ENCODE measurements around the gene CFAP299.

The CFAP299 gene

DNA sequence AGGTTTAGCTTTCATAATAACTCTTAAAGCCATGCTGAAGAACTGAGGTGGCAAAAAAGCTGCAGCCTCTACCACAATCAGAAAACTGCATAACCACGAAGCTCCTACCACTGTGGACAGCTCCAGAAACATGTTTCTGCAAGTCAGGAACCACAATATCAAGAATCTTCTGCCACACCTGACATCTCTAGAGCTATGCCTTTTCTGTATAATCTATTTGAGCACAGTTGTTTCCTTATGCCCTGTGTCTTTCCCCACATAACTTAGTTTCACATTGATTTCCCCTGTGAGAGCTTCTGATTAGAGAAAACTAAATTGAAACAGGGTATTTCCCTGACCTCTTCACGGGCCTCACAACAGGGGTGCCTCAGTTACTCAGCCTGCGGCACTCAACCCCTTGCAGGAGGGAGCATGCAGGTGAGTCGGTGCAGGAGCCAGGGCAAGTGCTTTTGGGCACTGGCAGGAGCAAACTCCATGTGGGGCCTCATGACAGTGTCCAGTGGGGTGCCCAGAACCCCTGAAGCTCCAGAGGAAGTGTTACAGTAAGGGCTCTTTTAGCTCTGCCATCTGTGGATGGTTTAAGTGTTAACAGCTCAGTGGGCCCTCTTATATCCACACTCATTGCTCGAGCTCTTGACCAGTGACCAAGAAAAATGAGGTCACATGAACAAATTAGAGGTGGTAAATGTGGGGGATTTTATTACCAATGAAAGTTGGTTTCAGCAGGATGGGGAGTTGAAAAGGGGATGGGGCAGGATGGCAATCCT is 562.2 kb downstream of the CFAP299 start:
- Histone ChIP-seq H3K4me2 (ENCODE audit: low read length) (no peak overlapping the region), H3K36me3 (ENCODE audit: control insufficient read depth, low read length) (no peaks in the 10 kb centered on the region), H4K20me1 (ENCODE audit: control insufficient read depth, insufficient read depth, low read depth, low read length) (no peaks in the 10 kb centered on the region), H3K9me2 (replicated peaks; ENCODE audit: control insufficient read depth, low read length) (no peaks in the 10 kb centered on the region), H3K27ac (ENCODE audit: low read depth, low read length) (no peak overlapping the region), H3K27me3 (ENCODE audit: control insufficient read depth, low read length) (no peaks in the 10 kb centered on the region), H3F3A (ENCODE audit: control insufficient read depth, insufficient read depth) (no peaks in the 10 kb centered on the region), H3K9me3 (ENCODE audit: control insufficient read depth, insufficient read depth, low read length) (peaks cover 28% of the 10 kb centered on the region; the same call in 1 of the 2 replicates), H3K4me1 (ENCODE audit: control insufficient read depth, low read length) (no peaks in the 10 kb centered on the region), H3K4me3 (ENCODE audit: low read length) (no peak overlapping the region), H3K79me2 (ENCODE audit: control insufficient read depth, low read length) (no peaks in the 10 kb centered on the region)
- TF ChIP-seq, protein P1, sequence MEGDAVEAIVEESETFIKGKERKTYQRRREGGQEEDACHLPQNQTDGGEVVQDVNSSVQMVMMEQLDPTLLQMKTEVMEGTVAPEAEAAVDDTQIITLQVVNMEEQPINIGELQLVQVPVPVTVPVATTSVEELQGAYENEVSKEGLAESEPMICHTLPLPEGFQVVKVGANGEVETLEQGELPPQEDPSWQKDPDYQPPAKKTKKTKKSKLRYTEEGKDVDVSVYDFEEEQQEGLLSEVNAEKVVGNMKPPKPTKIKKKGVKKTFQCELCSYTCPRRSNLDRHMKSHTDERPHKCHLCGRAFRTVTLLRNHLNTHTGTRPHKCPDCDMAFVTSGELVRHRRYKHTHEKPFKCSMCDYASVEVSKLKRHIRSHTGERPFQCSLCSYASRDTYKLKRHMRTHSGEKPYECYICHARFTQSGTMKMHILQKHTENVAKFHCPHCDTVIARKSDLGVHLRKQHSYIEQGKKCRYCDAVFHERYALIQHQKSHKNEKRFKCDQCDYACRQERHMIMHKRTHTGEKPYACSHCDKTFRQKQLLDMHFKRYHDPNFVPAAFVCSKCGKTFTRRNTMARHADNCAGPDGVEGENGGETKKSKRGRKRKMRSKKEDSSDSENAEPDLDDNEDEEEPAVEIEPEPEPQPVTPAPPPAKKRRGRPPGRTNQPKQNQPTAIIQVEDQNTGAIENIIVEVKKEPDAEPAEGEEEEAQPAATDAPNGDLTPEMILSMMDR (IDR thresholded peaks at IDR 0.05; ENCODE audit: low read depth, low read length, poor library complexity, severe bottlenecking), result no peak
- no peak for TF ChIP-seq EZH2phosphoT487 (IDR thresholded peaks at IDR 0.05; ENCODE audit: borderline replicate concordance, low read length)

- Histone ChIP-seq H3K4me3 (ENCODE audit: low read length) (no peak overlapping the region), H3K9me3 (ENCODE audit: control insufficient read depth, insufficient read depth, low read length) (peaks cover 30% of the 10 kb centered on the region; the same call in 1 of the 2 replicates), H3K27ac (ENCODE audit: low read depth, low read length) (no peak overlapping the region), H3F3A (ENCODE audit: control insufficient read depth, insufficient read depth) (no peaks in the 10 kb centered on the region), H3K9me2 (replicated peaks; ENCODE audit: control insufficient read depth, low read length) (no peaks in the 10 kb centered on the region), H3K36me3 (ENCODE audit: control insufficient read depth, low read length) (no peaks in the 10 kb centered on the region), H3K27me3 (ENCODE audit: control insufficient read depth, low read length) (no peaks in the 10 kb centered on the region), H4K20me1 (ENCODE audit: control insufficient read depth, insufficient read depth, low read depth, low read length) (no peaks in the 10 kb centered on the region), H3K4me2 (ENCODE audit: low read length) (no peak overlapping the region), H3K79me2 (ENCODE audit: control insufficient read depth, low read length) (no peaks in the 10 kb centered on the region), H3K4me1 (ENCODE audit: control insufficient read depth, low read length) (no peaks in the 10 kb centered on the region)
- TF ChIP-seq EZH2phosphoT487 (IDR thresholded peaks at IDR 0.05; ENCODE audit: borderline replicate concordance, low read length), result no peak
- TF ChIP-seq, protein P1 (IDR thresholded peaks at IDR 0.05; ENCODE audit: low read depth, low read length, poor library complexity, severe bottlenecking), result no peak
These were observed 565.4 kb downstream of the CFAP299 start for GRCh38 chr4:80900908-80901307.

DNA sequence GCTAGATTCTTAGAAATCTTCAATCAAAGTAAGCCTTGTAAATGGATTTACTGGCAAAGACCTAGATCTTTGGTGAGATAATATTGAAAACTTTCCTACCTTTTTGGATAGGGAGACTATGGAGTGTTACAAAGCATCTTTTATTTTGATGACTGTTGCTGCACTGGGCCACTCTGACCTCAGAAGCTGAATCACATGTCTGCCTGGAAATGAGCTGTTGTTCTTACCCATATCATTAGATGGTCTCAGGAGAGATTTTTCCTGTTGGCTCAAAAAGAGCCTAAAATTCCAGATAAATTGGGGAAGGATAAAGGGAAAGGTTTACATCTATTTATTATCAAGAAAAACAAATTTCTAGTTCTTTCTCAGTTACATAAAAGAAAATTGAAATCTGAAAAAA is 567.5 kb downstream of the CFAP299 start:
- no peak overlapping the region for H3K27ac ChIP-seq (ENCODE audit: low read depth, low read length)
- no peaks in the 10 kb centered on the region for H3F3A ChIP-seq (ENCODE audit: control insufficient read depth, insufficient read depth)
- 0 out of 2 replicates have a peak, but pooled peaks cover 3% of the 10 kb centered on the region for H3K36me3 ChIP-seq (ENCODE audit: control insufficient read depth, low read length)
- no peak for TF ChIP-seq EZH2phosphoT487 (IDR thresholded peaks at IDR 0.05; ENCODE audit: borderline replicate concordance, low read length)
- TF ChIP-seq, protein P1 (IDR thresholded peaks at IDR 0.05; ENCODE audit: low read depth, low read length, poor library complexity, severe bottlenecking), result no peak
- H3K4me2 ChIP-seq (ENCODE audit: low read length), result no peak overlapping the region
- H3K27me3 ChIP-seq (ENCODE audit: control insufficient read depth, low read length), result no peaks in the 10 kb centered on the region
- no peaks in the 10 kb centered on the region for H3K4me1 ChIP-seq (ENCODE audit: control insufficient read depth, low read length)
- no peaks in the 10 kb centered on the region for H3K79me2 ChIP-seq (ENCODE audit: control insufficient read depth, low read length)
- no peak overlapping the region for H3K4me3 ChIP-seq (ENCODE audit: low read length)
- no peaks in the 10 kb centered on the region for H3K9me2 ChIP-seq (replicated peaks; ENCODE audit: control insufficient read depth, low read length)
- H4K20me1 ChIP-seq (ENCODE audit: control insufficient read depth, insufficient read depth, low read depth, low read length), result no peaks in the 10 kb centered on the region
- peaks cover 38% of the 10 kb centered on the region for H3K9me3 ChIP-seq (ENCODE audit: control insufficient read depth, insufficient read depth, low read length)

Data from DOHH2 (cell line).